IMR-90 (cell line): Measurements from ENCODE around the gene PALMD. TPM values are rescaled to one million over a fixed set of nuclear protein-coding genes. Genes with fewer than 3 reads are reported as not detected.

Experiments used
- ATAC-seq: fragments of 200-7000 bp; cut with Tn5 transposase; 2 replicates; pipeline ENCODE4 v1.9.1; 2020; ENCODE audit warnings: low read depth, mild to moderate bottlenecking, moderate library complexity
- BruUV-seq: library from RNA; stranded (reverse); fragments of 400-500 nt; replicated peaks from 2 replicates; lab custom pipeline; 2021; lab: Mats Ljungman, UMichigan
- CTCF ChIA-PET: fragments of 300-600 bp; formaldehyde crosslinking; extraction: SDS; loops from one replicate; lab custom pipeline; 2021; ENCODE audit warnings: antibody characterized with exemption; lab: Yijun Ruan, JAX
- POLR2A ChIA-PET: fragments of 300-600 bp; sonication (Branson Sonifier 250); formaldehyde crosslinking; loops from one replicate; lab custom pipeline; 2022; ENCODE audit warnings: antibody characterized with exemption; ENCODE audit not compliant: unreplicated experiment; lab: Charles Lee
- DNase-seq: peaks from one replicate; pipeline ENCODE4 v3.0.0; 2013
- H2AFZ ChIP-seq: replicated peaks from 2 replicates; pipeline ENCODE3; 2013; ENCODE audit warnings: low read length, mild to moderate bottlenecking; ENCODE audit not compliant: poor library complexity
- H2AK5ac ChIP-seq: 2 replicates; pipeline ENCODE4 v1.6.1; 2013; ENCODE audit warnings: low read depth, low read length, inconsistent platforms
- H2AK9ac ChIP-seq: replicated peaks from 2 replicates; pipeline ENCODE3; 2013; ENCODE audit warnings: mild to moderate bottlenecking, low read depth, low read length, moderate library complexity; ENCODE audit not compliant: poor library complexity
- H2BK120ac ChIP-seq: 2 replicates; pipeline ENCODE4 v1.6.1; 2013; ENCODE audit warnings: low read depth, low read length, inconsistent platforms
- H2BK15ac ChIP-seq: 3 replicates; pipeline ENCODE4 v1.6.1; 2013; ENCODE audit warnings: low read depth, low read length, inconsistent platforms
- H2BK20ac ChIP-seq: 2 replicates; pipeline ENCODE4 v1.6.1; 2013; ENCODE audit warnings: low read depth, mild to moderate bottlenecking, inconsistent platforms, low read length, moderate library complexity
- H2BK5ac ChIP-seq: 2 replicates; pipeline ENCODE4 v1.6.1; 2013; ENCODE audit warnings: mild to moderate bottlenecking, low read depth, low read length, inconsistent platforms; ENCODE audit not compliant: poor library complexity, severe bottlenecking
- H3K14ac ChIP-seq: replicated peaks from 2 replicates; pipeline ENCODE4 v1.6.1; 2013; ENCODE audit warnings: low read depth, low read length, inconsistent platforms
- H3K18ac ChIP-seq: 2 replicates; pipeline ENCODE4 v1.6.1; 2013; ENCODE audit warnings: low read depth, low read length, control low read depth
- H3K23ac ChIP-seq: 2 replicates; pipeline ENCODE4 v1.6.1; 2013; ENCODE audit warnings: low read depth, low read length, inconsistent platforms
- H3K27ac ChIP-seq: 2 replicates; pipeline ENCODE4 v1.5.1; 2013; ENCODE audit warnings: mild to moderate bottlenecking, control low read depth, low read length; ENCODE audit not compliant: insufficient read depth
- H3K27me3 ChIP-seq: 2 replicates; pipeline ENCODE4 v1.6.1; 2013; ENCODE audit warnings: low read length; ENCODE audit not compliant: control insufficient read depth, insufficient read depth
- H3K36me3 ChIP-seq: 2 replicates; pipeline ENCODE4 v1.6.1; 2013; ENCODE audit warnings: low read length, mixed read lengths; ENCODE audit not compliant: control insufficient read depth, insufficient read depth
- H3K4ac ChIP-seq: 2 replicates; pipeline ENCODE4 v1.6.1; 2013; ENCODE audit warnings: low read depth, low read length, inconsistent platforms
- H3K4me1 ChIP-seq: 2 replicates; pipeline ENCODE4 v1.6.1; 2013; ENCODE audit warnings: low read length, mixed read lengths; ENCODE audit not compliant: control insufficient read depth, insufficient read depth
- H3K4me2 ChIP-seq: 2 replicates; pipeline ENCODE4 v1.6.1; 2013; ENCODE audit warnings: low read depth, mild to moderate bottlenecking, control low read depth, low read length, moderate library complexity
- H3K4me3 ChIP-seq: 2 replicates; pipeline ENCODE4 v1.5.1; 2013; ENCODE audit warnings: low read depth, mild to moderate bottlenecking, control low read depth, low read length, moderate library complexity; ENCODE audit not compliant: insufficient read depth
- H3K56ac ChIP-seq: 2 replicates; pipeline ENCODE4 v1.6.1; 2013; ENCODE audit warnings: low read length, inconsistent platforms; ENCODE audit not compliant: insufficient read depth; ENCODE audit errors: extremely low read depth
- H3K79me1 ChIP-seq, 2 experiments: 2 replicates each; pipeline ENCODE4 v1.6.1; 2013; ENCODE audit warnings: low read length in 2 of 2, inconsistent platforms in 1 of 2, low read depth in 1 of 2
- H3K9ac ChIP-seq: 2 replicates; pipeline ENCODE4 v1.6.1; 2013; ENCODE audit warnings: low read depth, low read length, control low read depth
- H3K9me1 ChIP-seq: 2 replicates; pipeline ENCODE4 v1.6.1; 2013; ENCODE audit warnings: low read length, inconsistent platforms; ENCODE audit not compliant: insufficient read depth
- H3K9me3 ChIP-seq: 2 replicates; pipeline ENCODE4 v1.6.1; 2013; ENCODE audit warnings: low read length; ENCODE audit not compliant: control insufficient read depth, insufficient read depth
- H4K20me1 ChIP-seq: 2 replicates; pipeline ENCODE4 v1.6.1; 2013; ENCODE audit warnings: low read length, inconsistent platforms; ENCODE audit not compliant: insufficient read depth
- H4K5ac ChIP-seq: 2 replicates; pipeline ENCODE4 v1.6.1; 2013; ENCODE audit warnings: mild to moderate bottlenecking, low read depth, low read length, control low read depth
- H4K8ac ChIP-seq, 2 experiments: 2 replicates each; pipeline ENCODE4 v1.6.1; 2013; ENCODE audit warnings: low read depth in 2 of 2, low read length in 2 of 2, control low read depth in 1 of 2, inconsistent platforms in 1 of 2
- H4K91ac ChIP-seq: 2 replicates; pipeline ENCODE4 v1.6.1; 2013; ENCODE audit warnings: low read depth, low read length, inconsistent platforms; ENCODE audit not compliant: insufficient read depth
- ELK1 ChIP-seq: fragments of 150-350 bp; IDR thresholded peaks from 2 replicates; pipeline ENCODE4 v1.6.1; 2016; ENCODE audit warnings: low read depth, mild to moderate bottlenecking, low read length, moderate library complexity, borderline replicate concordance
- WGBS, 2 experiments: methylation state at CpG; one replicate each; pipeline versions ENCODE4 v1.1.5 to v1.1.7; 2013; ENCODE audit warnings: missing lambda C conversion rate in 2 of 2; ENCODE audit not compliant: insufficient read length in 1 of 2; ENCODE audit errors: extremely low coverage in 2 of 2; 5-methylcytosine and 5-hydroxymethylcytosine counted together
- dilution Hi-C: fragments of 300-500 bp; cut with HindIII; formaldehyde crosslinking; loops from one replicate; pipeline ENCODE4 v1.14.3; 2018; ENCODE audit warnings: low sequenced_read_pairs; ENCODE audit not compliant: unreplicated experiment
- in situ Hi-C: fragments of 300-500 bp; cut with MboI; formaldehyde crosslinking; loops from 3 replicates; pipeline ENCODE4 v1.14.3; 2019; ENCODE audit warnings: low sequenced_read_pairs, inconsistent platforms, mixed read lengths
- intact Hi-C: fragments of 100-400 bp; cut with micrococcal nuclease; formaldehyde crosslinking; loops from 2 replicates; pipeline ENCODE4 v1.10.0; 2022
- polyA plus RNA-seq, 3 experiments: library from polyadenylated mRNA; depleted of rRNA; stranded (reverse); fragments of >200 nt; gene quantifications; 2 replicates each; pipeline ENCODE4 v1.2.3, GENCODE V29; 2012; ENCODE audit warnings: low replicate concordance in 1 of 3
- total RNA-seq: library from RNA; depleted of rRNA; stranded (reverse); fragments of >200 nt; gene quantifications from 2 replicates; pipeline ENCODE4 v1.2.3, GENCODE V29; 2012

PALMD gene
- total and polyA plus RNA-seq, 2 of the 4 experiments (the other 2 are of a cell fraction) = 0.51 to 0.72 TPM

GRCh38 chr1:99672530-99673213, 26.8 kb downstream of the PALMD start:
- Histone ChIP-seq H2BK120ac (no peak overlapping the region), H3K4me2 (no peak overlapping the region), H4K5ac (no peak overlapping the region), H3K79me1 (no peaks in the 10 kb centered on the region), H2BK15ac (no peak overlapping the region), H2BK5ac (no peak overlapping the region), H2AK5ac (no peak overlapping the region), H3K36me3 (no peaks in the 10 kb centered on the region), H3K9ac (no peak overlapping the region), H3K56ac (no peak overlapping the region), H4K20me1 (no peaks in the 10 kb centered on the region), H3K18ac (peak overlapping the region; percentile 64; the same call in 1 of the 2 replicates), H3K27me3 (no peaks in the 10 kb centered on the region), H4K91ac (no peak overlapping the region), H3K9me1 (no peaks in the 10 kb centered on the region), H3K4ac (no peak overlapping the region), H2AK9ac (no peak overlapping the region), H3K14ac (no peak overlapping the region), H3K23ac (no peak overlapping the region), H2BK20ac (no peak overlapping the region), H4K8ac (no peak overlapping the region), H3K4me1 (peaks cover 7% of the 10 kb centered on the region), H2AFZ (no peak overlapping the region), H3K9me3 (no peaks in the 10 kb centered on the region), H3K27ac (no peak overlapping the region), H3K4me3 (no peak overlapping the region)
- ATAC-seq (peak; percentile 42; the same call in 1 of the 2 replicates), DNase-seq (peak; percentile 43)
- in situ Hi-C loops (no loop called here), intact Hi-C loops (no loop called here), dilution Hi-C loops (no loop called here)
- POLR2A ChIA-PET = no interaction called here
- TF ChIP-seq ELK1 = no peak
- no TSS peak for BruUV-seq
- WGBS, 2 experiments = no CpG with 5 or more reads among the region's 6 CpGs
- CTCF ChIA-PET = interaction anchor here (0.7 kb wide), 1 partner anchor 11 kb away, joined by 4 read pairs; no protein-coding TSS in a partner anchor
